Testis (tissue), 2 donors: ENCODE data around the gene LACC1.

Source experiments
- POLR2A ChIP-seq: fragments of 450-650 bp; IDR thresholded peaks from one replicate; pipeline ENCODE4 v1.6.1; 2017; ENCODE audit warnings: antibody characterized with exemption, mild to moderate bottlenecking, moderate library complexity
- TF ChIP-seq, protein P1 (sequence below), 3 experiments: fragments of 450-650 bp in 2 of 3; fragments of 200-600 bp in 1 of 3; sonication (generic) in 1 of 3; IDR thresholded peaks; one replicate each; pipeline ENCODE4 v1.5.1; 2016 to 2019; ENCODE audit warnings: antibody characterized with exemption in 3 of 3, mild to moderate bottlenecking in 2 of 3, moderate library complexity in 1 of 3

GRCh38 chr13:43881580-43881979 is 1.9 kb downstream of the LACC1 start:
- TF ChIP-seq, protein P1, sequence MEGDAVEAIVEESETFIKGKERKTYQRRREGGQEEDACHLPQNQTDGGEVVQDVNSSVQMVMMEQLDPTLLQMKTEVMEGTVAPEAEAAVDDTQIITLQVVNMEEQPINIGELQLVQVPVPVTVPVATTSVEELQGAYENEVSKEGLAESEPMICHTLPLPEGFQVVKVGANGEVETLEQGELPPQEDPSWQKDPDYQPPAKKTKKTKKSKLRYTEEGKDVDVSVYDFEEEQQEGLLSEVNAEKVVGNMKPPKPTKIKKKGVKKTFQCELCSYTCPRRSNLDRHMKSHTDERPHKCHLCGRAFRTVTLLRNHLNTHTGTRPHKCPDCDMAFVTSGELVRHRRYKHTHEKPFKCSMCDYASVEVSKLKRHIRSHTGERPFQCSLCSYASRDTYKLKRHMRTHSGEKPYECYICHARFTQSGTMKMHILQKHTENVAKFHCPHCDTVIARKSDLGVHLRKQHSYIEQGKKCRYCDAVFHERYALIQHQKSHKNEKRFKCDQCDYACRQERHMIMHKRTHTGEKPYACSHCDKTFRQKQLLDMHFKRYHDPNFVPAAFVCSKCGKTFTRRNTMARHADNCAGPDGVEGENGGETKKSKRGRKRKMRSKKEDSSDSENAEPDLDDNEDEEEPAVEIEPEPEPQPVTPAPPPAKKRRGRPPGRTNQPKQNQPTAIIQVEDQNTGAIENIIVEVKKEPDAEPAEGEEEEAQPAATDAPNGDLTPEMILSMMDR (IDR thresholded peaks at IDR 0.05) = no peak
- TF ChIP-seq POLR2A = no peak
